GM20431 (cell line): Measurements from ENCODE around the gene SIX5.

Experiments
- in situ Hi-C: fragments of 300-500 bp; cut with MseI, MboI; formaldehyde crosslinking; loops from one replicate; pipeline ENCODE4 v1.15.0; 2020; ENCODE audit warnings: low sequenced_read_pairs; ENCODE audit not compliant: unreplicated experiment

The SIX5 gene

GRCh38 chr19:45793876-45794275 lies 24.8 kb upstream of the SIX5 start:
- in situ Hi-C loops, result no loop called here

- in situ Hi-C loops, result no loop called here
These were observed 24.1 kb upstream of the SIX5 start for GRCh38 chr19:45793178-45793564.

- in situ Hi-C loops, result no loop called here
These were observed 23.6 kb upstream of the SIX5 start, which contains the start of gene DMWD for GRCh38 chr19:45792470-45793177. Gene DMWD (minus strand): TSS chr19:45792845. CDS start chr19:45792756, 89 bp downstream.

- in situ Hi-C loops, result no loop called here
These were observed 22.9 kb upstream of the SIX5 start for GRCh38 chr19:45791744-45792469.

- in situ Hi-C loops, result no loop called here
These were observed 21.9 kb upstream of the SIX5 start for GRCh38 chr19:45790942-45791341.

GRCh38 chr19:45789035-45789786 lies 20.2 kb upstream of the SIX5 start:
- in situ Hi-C loops, result no loop called here

- in situ Hi-C loops, result no loop called here
These were observed 17.5 kb upstream of the SIX5 start for GRCh38 chr19:45786533-45786894.

GRCh38 chr19:45785781-45786532 lies 16.9 kb upstream of the SIX5 start:
- in situ Hi-C loops, result no loop called here

- in situ Hi-C loops, result no loop called here
These were observed 16.0 kb upstream of the SIX5 start for GRCh38 chr19:45785097-45785496.

- in situ Hi-C loops, result no loop called here
These were observed 15.0 kb upstream of the SIX5 start for GRCh38 chr19:45784096-45784495.

GRCh38 chr19:45782820-45783785 lies 14.1 kb upstream of the SIX5 start:
- in situ Hi-C loops, result no loop called here

- in situ Hi-C loops, result no loop called here
These were observed 13.2 kb upstream of the SIX5 start, which contains the start of gene DMPK for GRCh38 chr19:45782162-45782691. Gene DMPK (minus strand): TSS chr19:45782490. CDS start chr19:45782352, 138 bp downstream.

GRCh38 chr19:45781214-45782161 lies 12.4 kb upstream of the SIX5 start:
- in situ Hi-C loops, result no loop called here

- in situ Hi-C loops, result no loop called here
These were observed 11.6 kb upstream of the SIX5 start for GRCh38 chr19:45780448-45781213.

GRCh38 chr19:45780146-45780447 lies 11.0 kb upstream of the SIX5 start:
- in situ Hi-C loops, result no loop called here

GRCh38 chr19:45779231-45780145 lies 10.4 kb upstream of the SIX5 start:
- in situ Hi-C loops, result no loop called here
